Glutamatergic neuron (in vitro differentiated cells): ENCODE results near the gene ZDHHC16. TPM values are rescaled to one million over a fixed set of nuclear protein-coding genes. Genes with fewer than 3 reads are reported as not detected.
"Not testable (repeated sequence)": the region's sequence is repeated elsewhere in the genome, so short reads cannot be mapped to it uniquely, and the experiment has no call there.

Experiments
- DNase-seq: peaks from one replicate; pipeline ENCODE4 v3.0.0; 2022
- H3K27ac Mint-ChIP-seq: one replicate; pipeline ENCODE4 v1.8.0; 2020; ENCODE audit warnings: mild to moderate bottlenecking, mixed read lengths, inconsistent platforms; ENCODE audit not compliant: unreplicated experiment
- H3K27me3 Mint-ChIP-seq: one replicate; pipeline ENCODE4 v1.8.0; 2020; ENCODE audit warnings: mild to moderate bottlenecking, moderate library complexity, mixed read lengths, inconsistent platforms; ENCODE audit not compliant: unreplicated experiment
- H3K36me3 Mint-ChIP-seq: one replicate; pipeline ENCODE4 v1.8.0; 2020; ENCODE audit warnings: mild to moderate bottlenecking, mixed read lengths, inconsistent platforms; ENCODE audit not compliant: unreplicated experiment
- H3K4me1 Mint-ChIP-seq: one replicate; pipeline ENCODE4 v1.8.0; 2020; ENCODE audit warnings: mild to moderate bottlenecking, low read depth, mixed read lengths, inconsistent platforms; ENCODE audit not compliant: unreplicated experiment
- H3K4me3 Mint-ChIP-seq: one replicate; pipeline ENCODE4 v1.8.0; 2020; ENCODE audit warnings: mild to moderate bottlenecking, mixed read lengths, inconsistent platforms; ENCODE audit not compliant: unreplicated experiment
- H3K9me3 Mint-ChIP-seq: one replicate; pipeline ENCODE4 v1.8.0; 2020; ENCODE audit warnings: mild to moderate bottlenecking, moderate library complexity, mixed read lengths, inconsistent platforms; ENCODE audit not compliant: unreplicated experiment
- total RNA-seq: library from RNA; stranded (reverse); fragmentation: NEBNext Ultra II Directional; extraction: Animal tissue kit (Norgen Biotek cat#: 25700); gene quantifications from one replicate; pipeline ENCODE4 v1.2.1, GENCODE V29; 2021; ENCODE audit not compliant: unreplicated experiment
- TF ChIP-seq, protein P1 (sequence below): fragments of 200-600 bp; sonication (generic); IDR thresholded peaks from one replicate; pipeline ENCODE4 v1.5.0; 2021; ENCODE audit not compliant: partially characterized antibody, unreplicated experiment

Gene ZDHHC16
- total RNA-seq, 1 donor from 2014 or later, result 61.5 TPM

DNA sequence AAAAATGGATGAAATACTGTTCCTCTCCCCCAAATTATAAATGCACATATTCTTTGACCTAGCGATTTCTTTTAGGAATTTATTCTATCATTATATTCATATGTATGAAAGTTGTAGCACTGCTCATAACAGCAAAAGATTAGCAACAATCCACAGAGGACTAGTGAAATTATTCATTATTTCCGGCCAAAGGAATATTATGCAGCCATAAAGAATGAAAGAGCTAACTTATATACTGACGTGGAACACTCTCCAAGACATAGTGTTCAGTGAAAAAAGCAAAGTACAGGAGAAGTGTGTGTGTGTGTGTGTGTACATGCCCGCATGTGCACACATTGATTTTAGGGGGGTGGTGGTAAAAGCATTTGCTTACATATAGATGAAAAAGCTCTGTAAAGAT, 28.9 kb downstream of the ZDHHC16 start:
- TF ChIP-seq, protein P1, sequence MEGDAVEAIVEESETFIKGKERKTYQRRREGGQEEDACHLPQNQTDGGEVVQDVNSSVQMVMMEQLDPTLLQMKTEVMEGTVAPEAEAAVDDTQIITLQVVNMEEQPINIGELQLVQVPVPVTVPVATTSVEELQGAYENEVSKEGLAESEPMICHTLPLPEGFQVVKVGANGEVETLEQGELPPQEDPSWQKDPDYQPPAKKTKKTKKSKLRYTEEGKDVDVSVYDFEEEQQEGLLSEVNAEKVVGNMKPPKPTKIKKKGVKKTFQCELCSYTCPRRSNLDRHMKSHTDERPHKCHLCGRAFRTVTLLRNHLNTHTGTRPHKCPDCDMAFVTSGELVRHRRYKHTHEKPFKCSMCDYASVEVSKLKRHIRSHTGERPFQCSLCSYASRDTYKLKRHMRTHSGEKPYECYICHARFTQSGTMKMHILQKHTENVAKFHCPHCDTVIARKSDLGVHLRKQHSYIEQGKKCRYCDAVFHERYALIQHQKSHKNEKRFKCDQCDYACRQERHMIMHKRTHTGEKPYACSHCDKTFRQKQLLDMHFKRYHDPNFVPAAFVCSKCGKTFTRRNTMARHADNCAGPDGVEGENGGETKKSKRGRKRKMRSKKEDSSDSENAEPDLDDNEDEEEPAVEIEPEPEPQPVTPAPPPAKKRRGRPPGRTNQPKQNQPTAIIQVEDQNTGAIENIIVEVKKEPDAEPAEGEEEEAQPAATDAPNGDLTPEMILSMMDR, result no peak
- H3K27me3 Mint-ChIP-seq, result no peaks in the 10 kb centered on the region
- H3K36me3 Mint-ChIP-seq, result peaks cover 5% of the 10 kb centered on the region

DNA sequence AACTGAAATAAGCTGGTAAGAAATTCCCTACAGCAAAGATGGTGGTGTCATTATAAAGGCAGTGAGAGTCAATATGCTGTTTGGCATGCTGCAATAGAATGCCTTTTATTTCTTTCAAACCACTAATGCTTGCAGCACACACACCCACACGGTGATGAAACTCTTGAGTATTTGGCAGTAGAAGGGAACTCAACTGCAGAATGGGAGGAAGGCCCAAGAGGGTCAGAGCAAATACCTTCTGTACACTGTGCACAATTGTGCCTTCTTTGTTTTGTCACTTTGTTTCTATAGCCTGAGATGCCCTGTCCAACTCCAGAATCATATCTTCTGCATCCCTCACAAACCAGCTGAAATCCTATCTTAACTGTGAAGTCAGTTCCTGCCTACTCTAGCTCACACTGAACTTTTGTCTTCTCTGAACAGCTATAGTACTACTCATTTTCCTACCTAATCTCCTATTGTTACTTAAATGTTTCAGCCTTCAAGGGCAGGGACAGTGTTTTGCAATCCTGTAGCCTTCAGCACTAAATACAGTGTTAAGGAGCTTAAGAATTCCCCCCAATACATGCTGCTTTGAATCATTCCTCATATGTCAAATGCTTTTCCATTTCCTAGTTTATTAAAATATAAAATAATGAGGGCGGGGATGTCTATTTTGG, 30.1 kb downstream of the ZDHHC16 start:
- peaks cover 3% of the 10 kb centered on the region for H3K9me3 Mint-ChIP-seq
- H3K36me3 Mint-ChIP-seq, result peaks cover 5% of the 10 kb centered on the region
- TF ChIP-seq, protein P1, result no peak
- DNase-seq, result no peak
- H3K27me3 Mint-ChIP-seq, result no peaks in the 10 kb centered on the region
- no peak overlapping the region for H3K4me3 Mint-ChIP-seq
- no peak overlapping the region for H3K27ac Mint-ChIP-seq
- peaks cover 4% of the 10 kb centered on the region for H3K4me1 Mint-ChIP-seq

More for the DNA sequence above, 28.9 kb downstream of the ZDHHC16 start:
- no peak overlapping the region for H3K4me3 Mint-ChIP-seq
- H3K4me1 Mint-ChIP-seq, result no peaks in the 10 kb centered on the region
- H3K9me3 Mint-ChIP-seq, result peaks cover 3% of the 10 kb centered on the region
- no peak overlapping the region for H3K27ac Mint-ChIP-seq
- DNase-seq, result no peak

DNA sequence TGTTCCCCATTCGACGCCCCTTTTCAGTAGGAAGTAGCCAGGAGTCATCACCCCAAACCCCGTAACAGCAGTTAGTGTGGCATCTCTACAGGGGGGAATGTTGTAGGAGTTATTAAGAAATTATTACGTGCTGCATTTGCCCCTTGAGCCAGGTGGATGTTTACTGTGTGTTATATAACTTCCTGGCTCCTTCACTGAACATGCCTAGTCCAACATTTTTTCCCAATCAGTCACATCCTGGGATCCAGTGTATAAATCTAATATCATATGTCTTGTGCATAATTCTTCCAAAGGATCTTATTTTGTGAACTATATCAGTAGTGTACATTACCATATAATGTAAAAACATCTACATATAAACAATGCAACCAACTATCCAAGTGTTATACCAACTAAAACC, 33.4 kb downstream of the ZDHHC16 start:
- not testable (repeated sequence) for H3K36me3 Mint-ChIP-seq, H3K4me1 Mint-ChIP-seq, H3K27ac Mint-ChIP-seq, H3K27me3 Mint-ChIP-seq, DNase-seq, H3K9me3 Mint-ChIP-seq, H3K4me3 Mint-ChIP-seq

DNA sequence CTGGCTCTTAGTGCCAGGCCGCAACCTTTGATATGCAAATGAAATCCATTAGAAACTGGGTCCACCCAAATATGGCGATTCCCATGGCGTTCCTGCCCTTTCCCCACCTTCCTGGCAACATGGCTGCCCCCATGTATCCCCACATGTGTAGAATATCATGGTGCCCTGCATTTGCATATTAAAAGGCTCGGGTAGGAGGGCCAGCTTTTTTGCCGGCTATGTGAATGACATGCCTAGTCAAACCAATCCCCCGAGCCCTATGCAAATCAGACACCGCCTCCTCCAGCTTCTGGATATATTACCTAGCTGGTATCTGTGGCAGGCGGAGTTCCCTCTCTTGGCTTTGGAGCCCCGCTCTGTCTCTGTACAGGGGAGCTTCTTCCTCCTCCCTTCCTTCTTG, 34.0 kb downstream of the ZDHHC16 start:
- DNase-seq, result peak; percentile 24
- H3K27me3 Mint-ChIP-seq, result no peaks in the 10 kb centered on the region
- H3K36me3 Mint-ChIP-seq, result peaks cover 3% of the 10 kb centered on the region
- TF ChIP-seq, protein P1, result no peak
- H3K4me1 Mint-ChIP-seq, result peaks cover 4% of the 10 kb centered on the region
- H3K9me3 Mint-ChIP-seq, result no peaks in the 10 kb centered on the region
- H3K27ac Mint-ChIP-seq, result no peak overlapping the region
- no peak overlapping the region for H3K4me3 Mint-ChIP-seq

DNA sequence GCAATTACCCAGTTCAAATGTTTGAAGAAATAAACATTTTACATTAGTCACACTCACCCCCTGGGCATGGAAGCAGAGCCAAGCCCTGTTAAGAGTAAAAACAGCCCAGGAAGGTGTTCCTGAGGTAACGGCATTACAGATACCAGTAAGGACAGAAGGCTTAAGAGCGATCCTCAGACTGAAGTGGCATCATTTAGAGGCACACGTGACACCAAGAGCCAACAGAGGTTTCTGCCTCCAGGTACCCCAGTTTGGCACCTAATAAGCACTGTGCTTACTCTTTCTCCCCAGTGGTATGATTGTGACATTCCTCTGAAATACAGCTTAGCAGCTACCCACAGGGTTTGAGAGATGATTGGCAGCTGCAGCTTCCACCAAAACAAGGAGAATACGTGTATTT, 35.1 kb downstream of the ZDHHC16 start:
- H3K36me3 Mint-ChIP-seq, result no peaks in the 10 kb centered on the region
- no peak for DNase-seq
- H3K9me3 Mint-ChIP-seq, result no peaks in the 10 kb centered on the region
- H3K4me1 Mint-ChIP-seq, result peaks cover 4% of the 10 kb centered on the region
- no peaks in the 10 kb centered on the region for H3K27me3 Mint-ChIP-seq
- no peak overlapping the region for H3K27ac Mint-ChIP-seq
- H3K4me3 Mint-ChIP-seq, result no peak overlapping the region
- TF ChIP-seq, protein P1, result no peak
